Measurements from ENCODE around the gene IARS1. TPM values are rescaled to one million over a fixed set of nuclear protein-coding genes. Genes with fewer than 3 reads are reported as not detected.

Gene IARS1
- total RNA-seq, 2 experiments from 2014 or later, result 138 to 141 TPM

DNA sequence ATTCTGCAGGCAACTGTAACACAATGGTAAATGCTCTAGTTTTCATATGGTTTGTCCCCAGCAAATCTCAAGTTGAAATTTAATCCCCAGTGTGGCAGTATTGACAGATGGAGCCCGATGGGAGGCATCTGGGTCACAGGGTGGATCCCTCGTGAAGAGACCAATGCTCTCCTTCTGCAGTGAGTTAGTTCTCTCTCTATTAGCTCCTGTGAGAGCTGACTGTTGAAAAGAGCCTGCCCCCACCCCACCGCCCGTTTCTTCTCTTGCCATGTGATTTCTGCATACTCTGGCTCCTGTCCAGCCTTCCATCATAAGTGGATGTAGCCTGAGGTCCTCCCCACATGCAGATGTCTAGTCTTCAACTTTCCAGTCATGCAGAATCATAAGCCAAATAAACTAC is 27.0 kb downstream of the IARS1 start:
- Mint-ChIP-seq H3K36me3 (ENCODE audit: low read depth) (peaks cover 71% of the 10 kb centered on the region), H3K9me3 (ENCODE audit: insufficient read depth) (no peaks in the 10 kb centered on the region), H3K4me3 (no peak overlapping the region), H3K27ac (no peak overlapping the region), H3K27me3 (ENCODE audit: low read depth) (no peaks in the 10 kb centered on the region), H3K4me1 (ENCODE audit: low read depth) (peaks cover 3% of the 10 kb centered on the region)
- no peak for DNase-seq
- CTCF ChIA-PET, result interaction anchor here (1.0 to 2.1 kb wide), 2 partner anchors 12 to 126 kb away, joined by 4 to 10 read pairs; no protein-coding TSS in a partner anchor
- POLR2A ChIA-PET, result no interaction called here
- no peak for ATAC-seq

DNA sequence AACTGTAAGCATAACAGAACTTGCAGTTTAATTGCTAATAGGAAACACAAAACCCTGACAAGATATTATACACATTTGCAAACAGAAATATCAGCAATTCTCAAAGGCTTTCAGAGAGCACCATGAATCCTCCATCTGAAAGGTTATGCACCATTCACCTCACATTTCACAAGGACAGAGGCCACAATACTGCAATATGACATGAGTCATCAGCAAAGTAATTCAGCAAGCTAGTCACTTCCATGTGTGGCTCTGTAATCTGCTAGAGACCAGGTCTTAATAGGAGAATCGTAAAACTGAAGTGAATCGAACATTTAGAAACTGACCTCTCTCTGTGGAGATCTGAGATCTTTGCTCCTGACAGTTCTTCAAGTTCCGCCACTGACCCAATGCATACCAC is 28.3 kb downstream of the IARS1 start:
- Mint-ChIP-seq H3K4me1 (ENCODE audit: low read depth) (peaks cover 3% of the 10 kb centered on the region), H3K9me3 (ENCODE audit: insufficient read depth) (no peaks in the 10 kb centered on the region), H3K27me3 (ENCODE audit: low read depth) (no peaks in the 10 kb centered on the region), H3K4me3 (no peak overlapping the region), H3K36me3 (ENCODE audit: low read depth) (peaks cover 72% of the 10 kb centered on the region), H3K27ac (no peak overlapping the region)
- DNase-seq (no peak), ATAC-seq (no peak)
- ChIA-PET CTCF (interaction anchor here (1.0 kb wide), 1 partner anchor 14 kb away, joined by 3 read pairs; no protein-coding TSS in a partner anchor), POLR2A (no interaction called here)

DNA sequence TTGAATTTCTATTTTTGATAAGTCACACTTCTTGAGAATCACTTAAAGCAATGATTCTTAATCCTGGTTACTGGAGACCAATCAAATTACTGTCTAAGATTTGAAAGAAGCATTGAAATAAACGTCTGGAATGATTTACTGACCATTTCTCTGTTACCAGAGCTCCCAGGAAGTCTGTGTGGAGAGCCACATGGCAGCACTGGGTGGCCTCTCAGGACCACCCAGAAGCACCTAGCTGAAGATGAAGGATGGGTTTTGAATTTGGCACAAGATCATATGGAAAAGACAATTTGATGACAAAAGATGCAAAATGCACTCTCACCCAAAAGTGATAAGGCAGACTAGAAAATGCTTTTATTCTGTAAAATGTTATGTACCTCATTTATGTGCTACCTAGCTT is 30.4 kb downstream of the IARS1 start:
- Mint-ChIP-seq H3K9me3 (ENCODE audit: insufficient read depth) (no peaks in the 10 kb centered on the region), H3K27me3 (ENCODE audit: low read depth) (no peaks in the 10 kb centered on the region), H3K27ac (peak overlapping the region; percentile 16), H3K4me3 (no peak overlapping the region), H3K4me1 (ENCODE audit: low read depth) (peaks cover 3% of the 10 kb centered on the region), H3K36me3 (ENCODE audit: low read depth) (peaks cover 71% of the 10 kb centered on the region)
- ChIA-PET CTCF (interaction anchor here (0.6 to 1.7 kb wide), 3 partner anchors 115 to 176 kb away, joined by 3 to 7 read pairs (median 3); no protein-coding TSS in a partner anchor), POLR2A (no interaction called here)
- ATAC-seq (no peak), DNase-seq (no peak)

DNA sequence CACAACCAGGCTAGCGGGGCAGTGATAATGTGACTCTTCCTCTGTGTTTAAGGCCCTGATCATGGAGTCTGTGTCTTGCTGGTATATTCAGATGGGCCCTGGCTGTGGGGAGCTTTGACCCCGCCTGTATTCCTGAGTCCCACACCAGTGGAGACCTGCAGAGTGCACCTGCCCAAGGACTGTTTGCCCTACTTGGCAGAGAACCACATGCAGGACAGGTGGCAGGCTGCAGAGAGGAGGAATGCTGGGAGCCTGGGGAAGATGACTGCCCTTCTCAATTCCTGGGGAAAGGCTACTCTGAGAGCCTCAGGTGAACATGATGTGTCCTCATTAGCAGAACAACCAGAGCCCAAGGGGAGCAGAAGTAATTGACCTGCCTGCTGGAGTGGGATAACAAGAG is 36.2 kb downstream of the IARS1 start:
- H3K4me1 Mint-ChIP-seq (ENCODE audit: low read depth), result no peaks in the 10 kb centered on the region
- H3K27me3 Mint-ChIP-seq (ENCODE audit: low read depth), result no peaks in the 10 kb centered on the region
- ATAC-seq (no peak), DNase-seq (no peak)
- ChIA-PET CTCF (no interaction called here), POLR2A (no interaction called here)
- peaks cover 72% of the 10 kb centered on the region for H3K36me3 Mint-ChIP-seq (ENCODE audit: low read depth)
- no peaks in the 10 kb centered on the region for H3K9me3 Mint-ChIP-seq (ENCODE audit: insufficient read depth)
- peak overlapping the region; percentile 8 for H3K27ac Mint-ChIP-seq
- H3K4me3 Mint-ChIP-seq, result no peak overlapping the region

DNA sequence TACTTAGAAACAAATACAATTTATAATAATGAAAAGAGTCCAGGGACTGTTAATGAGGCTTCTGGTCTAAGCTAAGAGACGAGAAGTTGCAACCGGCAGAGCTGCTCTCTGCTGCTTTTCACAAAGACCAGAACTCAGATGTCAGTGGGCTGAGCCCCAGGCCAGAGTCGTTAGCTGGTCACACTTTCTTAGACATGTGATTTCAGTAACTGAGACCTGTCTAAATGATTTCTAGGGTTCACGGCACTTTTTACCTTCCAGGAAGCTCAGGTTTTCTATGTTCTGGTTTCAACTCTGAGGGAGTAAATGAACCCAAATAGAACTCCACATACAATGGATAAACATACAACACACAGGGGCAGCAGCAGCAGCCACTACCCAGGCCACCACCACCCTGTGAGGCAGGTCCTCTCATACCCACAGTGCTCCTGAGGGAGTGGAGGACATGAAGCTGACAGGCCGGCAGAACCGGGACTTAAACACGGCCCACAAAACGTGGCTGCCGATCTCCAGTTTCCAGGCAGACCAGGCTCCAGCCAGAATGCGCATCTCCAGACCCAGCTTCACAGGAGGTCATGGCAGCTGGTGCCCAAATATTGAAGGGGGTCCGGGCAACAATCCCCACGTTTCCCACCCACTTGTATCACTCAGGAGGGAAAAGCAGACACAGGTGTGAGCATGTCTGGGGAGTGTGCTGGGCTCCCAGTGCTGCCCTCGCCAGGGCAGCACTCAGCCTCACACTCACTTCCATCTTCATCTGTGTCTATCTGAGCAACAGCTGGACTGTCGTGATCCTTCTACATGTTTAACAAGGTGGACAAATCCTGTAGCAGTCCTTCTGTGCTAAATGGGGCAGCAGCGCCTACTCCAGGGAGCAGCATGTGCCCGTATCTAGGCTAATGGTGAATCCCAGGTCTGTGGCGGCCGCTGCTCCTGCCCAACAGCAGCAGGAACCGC is 38.8 kb downstream of the IARS1 start:
- no peak overlapping the region for H3K4me3 Mint-ChIP-seq
- ChIA-PET CTCF (interaction anchor here (2.0 kb wide), 1 partner anchor 114 kb away, joined by 9 read pairs; no protein-coding TSS in a partner anchor), POLR2A (no interaction called here)
- H3K27me3 Mint-ChIP-seq (ENCODE audit: low read depth), result no peaks in the 10 kb centered on the region
- no peaks in the 10 kb centered on the region for H3K9me3 Mint-ChIP-seq (ENCODE audit: insufficient read depth)
- H3K4me1 Mint-ChIP-seq (ENCODE audit: low read depth), result no peaks in the 10 kb centered on the region
- peaks cover 75% of the 10 kb centered on the region for H3K36me3 Mint-ChIP-seq (ENCODE audit: low read depth)
- no peak for DNase-seq
- H3K27ac Mint-ChIP-seq, result no peak overlapping the region
- no peak for ATAC-seq

DNA sequence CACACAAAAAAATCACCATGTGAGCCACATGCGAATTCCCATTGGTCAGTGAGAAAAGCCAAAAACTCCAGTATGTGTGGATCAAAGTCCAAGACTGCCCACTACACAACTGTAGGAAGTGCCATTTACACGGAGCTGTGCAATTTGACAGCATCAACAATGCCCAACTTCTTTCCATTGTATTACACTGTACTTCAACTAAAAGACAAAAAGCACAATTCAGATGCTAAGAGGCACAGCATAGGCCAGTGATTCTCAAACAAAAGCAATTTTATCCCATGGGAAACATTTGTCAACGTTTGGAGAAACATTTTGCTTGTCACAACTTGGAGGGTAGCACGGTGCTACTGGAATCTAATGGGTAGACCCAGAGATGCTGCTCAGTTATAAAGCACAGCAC is 39.8 kb downstream of the IARS1 start:
- Mint-ChIP-seq H3K27me3 (ENCODE audit: low read depth) (no peaks in the 10 kb centered on the region), H3K9me3 (ENCODE audit: insufficient read depth) (no peaks in the 10 kb centered on the region), H3K4me1 (ENCODE audit: low read depth) (no peaks in the 10 kb centered on the region), H3K4me3 (no peak overlapping the region), H3K36me3 (ENCODE audit: low read depth) (peaks cover 75% of the 10 kb centered on the region), H3K27ac (no peak overlapping the region)
- ATAC-seq (no peak), DNase-seq (no peak)
- POLR2A ChIA-PET, result no interaction called here
- CTCF ChIA-PET, result interaction anchor here (1.3 kb wide), 1 partner anchor 113 kb away, joined by 4 read pairs; no protein-coding TSS in a partner anchor

DNA sequence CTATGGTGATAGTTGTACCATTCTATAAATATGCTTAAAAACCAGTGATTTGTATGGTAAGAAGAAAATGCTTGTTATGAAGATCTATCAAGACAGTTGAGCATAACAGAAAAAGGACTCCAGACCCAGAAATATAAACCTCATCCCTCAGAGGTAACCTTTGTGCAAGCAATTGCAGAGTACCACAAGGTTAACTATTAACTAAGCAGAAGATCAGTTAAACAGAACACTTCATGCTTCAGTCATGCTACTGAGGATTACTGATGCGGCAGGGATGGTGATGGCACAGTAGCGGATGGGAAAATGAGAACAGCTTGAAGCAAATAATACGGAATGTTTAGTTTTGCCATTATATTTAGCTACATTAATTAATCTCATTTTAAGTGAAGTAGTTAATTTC is 45.5 kb downstream of the IARS1 start:
- ChIA-PET CTCF (interaction anchor here (3.0 kb wide), 1 partner anchor 108 kb away, joined by 8 read pairs; no protein-coding TSS in a partner anchor), POLR2A (no interaction called here)
- Mint-ChIP-seq H3K9me3 (ENCODE audit: insufficient read depth) (no peaks in the 10 kb centered on the region), H3K4me3 (no peak overlapping the region), H3K27ac (no peak overlapping the region), H3K27me3 (ENCODE audit: low read depth) (no peaks in the 10 kb centered on the region), H3K4me1 (ENCODE audit: low read depth) (no peaks in the 10 kb centered on the region), H3K36me3 (ENCODE audit: low read depth) (peaks cover 71% of the 10 kb centered on the region)
- no peak for ATAC-seq
- no peak for DNase-seq

DNA sequence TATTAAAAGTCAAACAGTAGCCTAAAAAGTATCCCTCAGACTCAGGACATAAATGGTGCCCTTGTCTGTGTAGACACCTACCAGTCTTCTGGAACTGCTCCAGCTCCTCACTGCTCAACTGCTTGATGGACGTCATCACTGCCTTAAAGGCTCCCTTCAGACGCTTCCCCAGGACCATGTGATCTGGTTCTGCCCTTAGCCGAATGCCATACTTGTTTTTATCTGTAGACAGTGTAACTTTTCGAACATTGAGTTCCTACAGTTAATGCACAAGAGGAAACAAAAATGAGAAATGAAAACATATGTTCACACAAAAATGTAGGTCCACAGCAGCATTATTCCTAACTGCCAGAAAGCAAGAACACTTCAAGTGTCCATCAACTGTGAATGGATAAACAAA is 46.2 kb downstream of the IARS1 start:
- Mint-ChIP-seq H3K9me3 (ENCODE audit: insufficient read depth) (no peaks in the 10 kb centered on the region), H3K27ac (no peak overlapping the region), H3K36me3 (ENCODE audit: low read depth) (peaks cover 73% of the 10 kb centered on the region), H3K4me1 (ENCODE audit: low read depth) (no peaks in the 10 kb centered on the region), H3K27me3 (ENCODE audit: low read depth) (no peaks in the 10 kb centered on the region), H3K4me3 (no peak overlapping the region)
- DNase-seq, result no peak
- ChIA-PET POLR2A (no interaction called here), CTCF (interaction anchor here (3.0 kb wide), 1 partner anchor 107 kb away, joined by 8 read pairs; no protein-coding TSS in a partner anchor)
- ATAC-seq, result no peak

DNA sequence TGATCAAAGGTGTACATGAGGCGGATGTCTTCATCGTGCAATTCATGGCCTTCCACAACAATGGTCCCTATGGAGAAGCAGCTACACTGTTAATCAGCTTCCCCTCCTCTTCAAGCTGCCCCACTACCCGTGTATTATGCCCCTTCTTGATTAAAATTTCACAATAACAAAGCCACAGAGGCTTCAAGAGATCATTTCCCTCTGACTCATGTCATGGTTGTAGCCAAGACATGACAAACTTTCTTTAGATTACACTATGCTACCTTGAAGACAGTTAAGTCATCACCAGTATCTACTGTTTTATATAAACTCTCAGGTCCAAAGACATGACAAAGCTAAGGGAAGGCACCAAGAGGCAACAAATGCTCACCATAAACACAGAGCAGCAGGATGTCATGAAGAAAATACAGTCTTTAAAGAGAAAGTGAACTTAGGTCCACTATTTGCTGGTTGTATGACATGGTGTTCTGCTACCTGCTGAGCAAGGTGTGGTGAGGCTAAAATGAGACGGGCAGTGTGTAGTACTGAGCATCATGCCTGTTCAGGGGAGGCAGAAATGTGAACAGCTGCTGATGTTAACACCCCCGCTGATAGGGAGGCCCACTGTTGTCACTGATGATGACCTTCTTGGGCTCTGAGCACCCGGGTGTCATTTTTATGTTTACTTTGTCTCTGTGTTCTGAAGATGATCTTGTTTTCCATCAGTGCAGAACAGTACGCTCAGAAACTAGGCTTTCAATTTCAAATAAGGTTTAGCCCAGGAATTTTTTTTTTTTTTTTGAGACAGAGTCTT is 48.3 kb downstream of the IARS1 start:
- H3K27me3 Mint-ChIP-seq (ENCODE audit: low read depth), result no peaks in the 10 kb centered on the region
- H3K36me3 Mint-ChIP-seq (ENCODE audit: low read depth), result peaks cover 75% of the 10 kb centered on the region
- DNase-seq (no peak), ATAC-seq (no peak)
- ChIA-PET POLR2A (no interaction called here), CTCF (interaction anchor here (1.2 to 2.0 kb wide), 2 partner anchors 13 to 106 kb away, joined by 3 to 9 read pairs; no protein-coding TSS in a partner anchor)
- H3K4me3 Mint-ChIP-seq, result no peak overlapping the region
- no peaks in the 10 kb centered on the region for H3K4me1 Mint-ChIP-seq (ENCODE audit: low read depth)
- no peak overlapping the region for H3K27ac Mint-ChIP-seq
- H3K9me3 Mint-ChIP-seq (ENCODE audit: insufficient read depth), result no peaks in the 10 kb centered on the region

Small RNA genes lying within 50 kb of the gene (microRNA-seq; reads per million reads assigned to microRNA genes)
- 4.6 reads per million for gene MIR3651

Other genes with a start within 250 kb of the IARS1 start
- 10 to 100 TPM; 47.7 to 52.5 TPM for gene SPTLC1, start 178.3 kb downstream of the IARS1 start, total RNA-seq
- gene NOL8, start 31.7 kb upstream of the IARS1 start, total RNA-seq, result 10 to 100 TPM; 51.7 to 55.3 TPM
- 10 to 100 TPM; 26.4 to 29.1 TPM for gene CENPP, start 32.3 kb upstream of the IARS1 start, total RNA-seq
- not detected for gene OGN, start 110.9 kb upstream of the IARS1 start, total RNA-seq
- gene OMD, start 130.8 kb upstream of the IARS1 start, total RNA-seq, result not detected
- gene ASPN, start 188.8 kb upstream of the IARS1 start, total RNA-seq, result not detected
- not detected for gene ECM2, start 242.3 kb upstream of the IARS1 start, total RNA-seq

Data from activated CD8-positive, alpha-beta T cell treated with anti-CD3 and anti-CD28 coated beads, Interleukin-2, amount 10 ng/mL, durations not matched to agents 7 days and 5 days (primary cell).